Kidney epithelial cell (primary cell): ENCODE data around the gene AVP. TPM values are rescaled to one million over a fixed set of nuclear protein-coding genes. Genes with fewer than 3 reads are reported as not detected.

Experiments used
- DNase-seq: peaks from one replicate; pipeline ENCODE4 v3.0.0-alpha.2; 2010; ENCODE audit warnings: low read depth
- H3K27me3 ChIP-seq: 2 replicates; pipeline ENCODE4 v1.6.0; 2011; ENCODE audit warnings: low read length; ENCODE audit not compliant: control insufficient read depth, insufficient read depth
- H3K36me3 ChIP-seq: 2 replicates; pipeline ENCODE4 v1.5.1; 2011; ENCODE audit warnings: low read length; ENCODE audit not compliant: control insufficient read depth, insufficient read depth
- H3K4me3 ChIP-seq: 2 replicates; pipeline ENCODE4 v1.5.1; 2011; ENCODE audit warnings: low read depth, mild to moderate bottlenecking, control low read depth, low read length
- CTCF ChIP-seq: IDR thresholded peaks from 2 replicates; pipeline ENCODE4 v1.5.1; 2011; ENCODE audit warnings: mild to moderate bottlenecking, moderate library complexity, low read length, control low read depth, inconsistent platforms; ENCODE audit not compliant: insufficient read depth, poor library complexity, severe bottlenecking
- total RNA-seq: library from RNA; depleted of rRNA; stranded (reverse); fragments of >200 nt; gene quantifications from 2 replicates; pipeline ENCODE4 v1.2.3, GENCODE V29; 2015

Gene AVP
- total RNA-seq, 1 donor from 2014 or later = not detected

GRCh38 chr20:3032624-3033023, 51.9 kb downstream of the AVP start:
- Histone ChIP-seq H3K36me3 (no peaks in the 10 kb centered on the region), H3K27me3 (no peaks in the 10 kb centered on the region)
- no peak for TF ChIP-seq CTCF

More at GRCh38 chr20:3032624-3033023, 51.9 kb downstream of the AVP start:
- no peak for DNase-seq
- no peak overlapping the region for H3K4me3 ChIP-seq

Other genes with a start within 250 kb of the AVP start
- gene PCED1A, start 244.1 kb downstream of the AVP start, total RNA-seq = 30.4 and 35.5 TPM in 2 replicates
- 38.6 and 40.4 TPM in 2 replicates for gene VPS16, start 244.0 kb downstream of the AVP start, total RNA-seq
- 43.3 and 48.6 TPM in 2 replicates for gene PTPRA, start 211.2 kb downstream of the AVP start, total RNA-seq
- 0.27 TPM in 1 of 2 replicates, not detected in the other for gene GNRH2, start 41.1 kb downstream of the AVP start, total RNA-seq
- 70.4 and 80.8 TPM in 2 replicates for gene MRPS26, start 38.7 kb downstream of the AVP start, total RNA-seq
- not detected in 2 replicates for gene OXT, start 13.1 kb downstream of the AVP start, total RNA-seq
- gene FASTKD5, start 75.1 kb upstream of the AVP start, total RNA-seq = 13.4 and 14.3 TPM in 2 replicates
- gene UBOX5, start 75.1 kb upstream of the AVP start, total RNA-seq = 5.1 and 5.6 TPM in 2 replicates
- gene LZTS3, start 88.8 kb upstream of the AVP start, total RNA-seq = 10.4 and 11.3 TPM in 2 replicates
- 89.8 and 108 TPM in 2 replicates for gene DDRGK1, start 120.0 kb upstream of the AVP start, total RNA-seq
- gene ITPA, start 124.8 kb upstream of the AVP start, total RNA-seq = 71.2 and 80.5 TPM in 2 replicates
- 4.9 and 8.5 TPM in 2 replicates for gene SLC4A11, start 154.5 kb upstream of the AVP start, total RNA-seq